NCI-H460 (cell line): ENCODE measurements around the gene GXYLT1. TPM values are rescaled to one million over a fixed set of nuclear protein-coding genes. Genes with fewer than 3 reads are reported as not detected.
"Not testable (repeated sequence)": the region's sequence is repeated elsewhere in the genome, so short reads cannot be mapped to it uniquely, and the experiment has no call there.

Experiments used
- DNase-seq: peaks from one replicate; pipeline ENCODE4 v3.0.0-alpha.2; 2016; ENCODE audit warnings: low read depth; ENCODE audit errors: extremely low read depth
- total RNA-seq: library from RNA; depleted of rRNA; stranded (reverse); fragments of >200 nt; shearing (Covaris generic); gene quantifications from 2 replicates; pipeline ENCODE4 v1.2.3, GENCODE V29; 2014; rRNA removed

Gene GXYLT1
- total RNA-seq, 1 experiment from 2014 or later, result 20.1 TPM

DNA sequence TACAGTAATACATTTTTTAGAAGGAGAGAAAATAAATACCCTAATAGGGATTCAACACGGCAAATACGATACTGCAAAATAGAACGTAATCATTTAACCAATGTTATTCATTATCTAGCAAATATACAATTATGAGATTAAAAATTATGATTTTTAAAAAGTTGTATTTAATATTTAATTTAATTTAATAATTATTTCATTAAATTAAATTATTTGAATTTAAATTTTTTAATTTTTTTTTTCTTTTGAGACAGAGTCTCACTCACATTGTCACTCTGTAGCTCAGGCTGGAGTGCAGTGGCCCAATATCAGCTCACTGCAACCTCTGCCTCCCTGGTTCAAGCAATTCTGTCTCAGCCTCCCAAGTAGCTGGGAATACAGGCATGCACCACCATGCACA is 42.0 kb downstream of the GXYLT1 start:
- DNase-seq, result no peak

- no peak for DNase-seq
Measured at GRCh38 chr12:42099433-42099832, 45.2 kb downstream of the GXYLT1 start.

DNA sequence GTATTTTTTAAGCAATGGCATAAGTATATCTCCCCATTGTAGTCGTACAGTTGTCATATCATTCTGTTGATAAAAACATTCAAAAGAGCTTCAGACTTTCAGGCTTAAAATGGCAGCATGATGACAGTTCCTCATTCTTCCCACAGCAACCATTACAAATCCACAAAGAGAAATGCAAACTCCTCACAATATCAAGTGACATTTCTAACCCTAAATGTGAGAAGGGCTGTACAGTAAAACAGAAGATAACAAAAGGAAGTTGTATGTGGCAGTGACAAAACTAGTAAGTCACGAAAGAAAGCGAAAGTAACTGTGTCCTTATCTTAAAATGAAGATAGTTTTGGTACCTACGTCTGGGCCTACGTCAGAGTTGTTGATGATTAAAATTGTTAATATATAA is 46.7 kb downstream of the GXYLT1 start:
- no peak for DNase-seq

- peak; percentile 26 for DNase-seq
Measured at GRCh38 chr12:42094277-42094676, 50.4 kb downstream of the GXYLT1 start.

- no peak for DNase-seq
Measured at GRCh38 chr12:42091769-42092168, 52.9 kb downstream of the GXYLT1 start.

DNA sequence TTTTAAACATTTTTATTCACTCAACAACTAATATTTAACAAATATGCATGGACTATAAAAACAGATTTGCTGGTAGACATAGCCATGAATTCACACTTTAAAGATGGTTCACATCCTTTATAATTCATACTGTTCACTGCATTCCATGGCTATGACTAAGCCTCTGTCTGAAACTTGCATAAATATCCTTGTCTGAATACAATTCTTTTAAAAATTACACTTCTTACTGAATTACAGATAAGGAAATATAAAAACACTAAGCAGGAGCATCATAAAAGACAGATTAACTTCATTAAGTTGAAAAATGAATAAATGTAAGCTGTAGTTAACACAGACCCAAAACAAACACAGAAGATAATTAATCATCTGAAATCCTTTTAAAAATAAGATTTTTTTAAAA is 53.8 kb downstream of the GXYLT1 start:
- no peak for DNase-seq

DNA sequence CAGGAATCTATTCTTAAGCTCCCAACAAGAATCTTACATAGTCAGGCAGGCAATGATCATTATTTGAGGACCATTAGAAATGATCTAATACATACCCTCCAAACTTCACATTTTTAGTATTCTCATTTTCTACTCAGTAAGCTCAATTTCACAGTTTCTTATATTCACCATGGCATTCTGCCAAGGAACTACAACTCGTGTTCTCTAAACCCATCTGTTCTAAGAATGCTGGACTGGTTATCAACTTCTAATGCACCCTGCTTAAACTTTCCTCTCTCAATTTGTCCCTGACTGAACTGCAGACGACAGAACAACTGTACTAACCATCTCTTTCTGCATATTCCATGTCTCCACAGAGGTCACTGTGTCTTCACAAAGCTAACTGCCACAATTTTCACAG is 58.6 kb downstream of the GXYLT1 start:
- no peak for DNase-seq

- no peak for DNase-seq
Measured at GRCh38 chr12:42085594-42085993, 59.1 kb downstream of the GXYLT1 start.

DNA sequence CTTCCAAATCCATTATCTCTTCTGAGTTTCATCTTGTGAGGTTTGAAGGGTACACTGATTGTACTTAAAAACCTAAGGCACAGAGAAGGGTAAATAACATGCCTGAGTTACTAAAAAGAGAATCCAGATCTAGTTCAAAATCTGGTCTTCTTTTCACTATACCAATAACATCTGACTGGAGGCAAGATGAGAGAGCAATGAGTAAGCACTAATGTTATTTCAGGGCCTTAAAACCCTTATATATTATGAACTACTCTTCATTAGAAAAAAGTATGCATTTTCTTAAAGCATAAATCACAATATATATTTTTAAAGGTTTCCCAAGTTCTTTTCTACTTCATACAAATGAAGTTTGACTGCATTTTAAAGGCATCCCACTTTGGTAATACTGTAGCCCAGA is 60.2 kb downstream of the GXYLT1 start:
- DNase-seq, result no peak

DNA sequence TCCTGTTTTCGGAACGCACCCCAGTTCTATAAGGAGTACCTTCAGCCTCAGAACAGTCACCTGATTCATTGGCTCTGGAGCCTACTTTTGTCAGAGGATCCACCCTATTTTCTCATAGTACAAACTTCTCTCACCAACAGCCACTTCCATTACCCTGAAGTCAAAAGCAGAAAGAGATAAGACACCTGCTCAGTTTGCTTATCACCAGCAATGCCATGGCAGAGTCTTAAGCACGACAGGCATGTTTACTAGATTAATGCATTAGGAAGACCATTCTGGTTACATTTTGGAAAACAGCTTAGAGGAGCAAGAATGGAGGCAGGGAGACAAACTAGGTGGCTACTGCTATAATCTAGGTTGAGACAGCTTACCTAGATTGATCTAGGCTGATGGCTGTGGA is 67.7 kb downstream of the GXYLT1 start:
- no peak for DNase-seq

DNA sequence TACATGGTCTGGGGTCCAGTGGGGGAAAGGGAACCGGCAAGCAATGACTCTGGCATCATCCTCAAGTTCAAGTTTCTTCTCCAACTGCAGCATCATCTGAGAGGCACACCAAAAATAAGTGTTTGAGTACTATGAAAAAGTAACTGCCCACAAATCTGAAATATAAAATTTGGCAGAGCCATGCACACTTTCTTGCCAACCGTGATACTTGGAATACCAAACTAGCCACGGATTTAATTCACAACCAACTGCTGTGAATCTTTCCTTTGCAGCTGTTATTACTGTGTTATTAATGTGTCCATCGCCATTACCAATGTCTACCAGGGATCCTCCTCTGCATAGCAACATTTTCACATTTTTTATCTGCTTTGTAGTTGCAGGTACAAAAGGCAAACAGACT is 74.6 kb downstream of the GXYLT1 start:
- no peak for DNase-seq

GRCh38 chr12:42059127-42059526 is 85.5 kb downstream of the GXYLT1 start:
- DNase-seq, result no peak

DNA sequence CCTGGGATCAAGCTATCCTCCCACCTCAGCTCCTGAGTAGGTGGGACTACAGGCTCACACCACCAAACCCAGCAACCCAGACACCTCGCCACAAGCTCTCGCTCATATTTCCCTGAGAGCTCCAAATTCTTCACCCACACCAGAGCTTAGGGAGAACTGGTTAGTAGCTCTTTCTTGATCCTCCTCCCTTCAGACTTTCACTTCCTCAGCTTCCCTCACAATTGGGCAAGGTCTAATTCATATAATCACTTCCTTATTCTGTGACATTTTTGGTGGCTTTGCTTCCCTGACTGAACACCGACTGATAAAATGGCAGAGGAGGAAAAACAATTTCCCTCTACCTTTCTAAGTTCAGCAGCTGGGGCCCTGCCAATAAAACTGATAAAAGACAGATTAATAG is 88.5 kb downstream of the GXYLT1 start:
- DNase-seq, result no peak

- DNase-seq, result no peak
Measured at GRCh38 chr12:42053456-42053855, 91.2 kb downstream of the GXYLT1 start.

- not testable (repeated sequence) for DNase-seq
Measured at GRCh38 chr12:42048980-42049379, 95.7 kb downstream of the GXYLT1 start.

- no peak for DNase-seq
Measured at GRCh38 chr12:42039577-42039976, 105.1 kb downstream of the GXYLT1 start.

DNA sequence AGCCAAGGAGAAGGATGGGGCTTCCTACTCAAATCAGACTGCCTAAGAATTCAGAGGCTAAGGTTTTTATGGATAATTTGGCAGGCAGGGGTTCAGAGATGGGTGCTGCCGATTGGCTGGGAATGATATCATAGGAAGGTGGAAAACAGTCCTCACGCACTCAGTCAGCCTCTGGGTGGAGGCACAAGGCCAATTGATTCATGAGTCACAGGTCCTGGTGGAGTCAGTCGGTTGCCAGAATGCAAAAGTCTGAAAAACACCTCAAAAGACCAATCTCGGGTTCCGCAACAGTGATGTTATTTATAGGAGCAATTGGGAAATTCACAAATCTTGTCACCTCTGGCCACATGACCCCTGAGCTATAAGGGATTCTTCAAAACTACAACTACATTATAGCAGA is 105.5 kb downstream of the GXYLT1 start:
- no peak for DNase-seq

- no peak for DNase-seq
Measured at GRCh38 chr12:42031847-42032564, 112.7 kb downstream of the GXYLT1 start.

Other genes with a start within 250 kb of the GXYLT1 start
- gene YAF2, start 93.4 kb upstream of the GXYLT1 start, total RNA-seq, result 17.7 and 20.2 TPM in 2 replicates
- gene ZCRB1, start 181.2 kb upstream of the GXYLT1 start, total RNA-seq, result 94.7 and 115 TPM in 2 replicates
- 54.7 and 78.2 TPM in 2 replicates for gene PPHLN1, start 181.3 kb upstream of the GXYLT1 start, total RNA-seq